Middle frontal gyrus (tissue), 1 donor: Measurements from ENCODE around the gene PINK1.
A peak's percentile ranks its signal among the peaks of the same experiment; 100 is the strongest.
"Not testable (repeated sequence)": the region's sequence is repeated elsewhere in the genome, so short reads cannot be mapped to it uniquely, and the experiment has no call there.

Source experiments
- DNase-seq: peaks from one replicate; pipeline ENCODE4 v3.0.0-alpha.2; 2015; ENCODE audit warnings: low spot score; ENCODE audit errors: extremely low spot score

PINK1 gene

GRCh38 chr1:20633190-20634064 is at the start of gene PINK1:
TSS of gene PINK1 (plus strand) at chr1:20633458. CDS start at chr1:20633549, 91 bp downstream.
- peak; percentile 58 for DNase-seq

- no peak for DNase-seq
These were observed 48.4 kb upstream of the PINK1 start for GRCh38 chr1:20584890-20585289.

GRCh38 chr1:20586953-20587660 is 46.2 kb upstream of the PINK1 start:
- no peak for DNase-seq

GRCh38 chr1:20587661-20588053 is 45.6 kb upstream of the PINK1 start:
- DNase-seq, result no peak

- no peak for DNase-seq
These were observed 44.5 kb upstream of the PINK1 start, which contains the start of gene CDA for GRCh38 chr1:20588634-20589225. TSS of gene CDA (plus strand) at chr1:20589097. CDS start at chr1:20589130, 33 bp downstream.

GRCh38 chr1:20589331-20590278 is 43.7 kb upstream of the PINK1 start:
- DNase-seq, result no peak

GRCh38 chr1:20590306-20590777 is 42.9 kb upstream of the PINK1 start:
- DNase-seq, result no peak

GRCh38 chr1:20593756-20594155 is 39.5 kb upstream of the PINK1 start:
- DNase-seq, result no peak

GRCh38 chr1:20594746-20595145 is 38.5 kb upstream of the PINK1 start:
- DNase-seq, result no peak

GRCh38 chr1:20596106-20596505 is 37.2 kb upstream of the PINK1 start:
- no peak for DNase-seq

- no peak for DNase-seq
These were observed 35.6 kb upstream of the PINK1 start for GRCh38 chr1:20597650-20598049.

GRCh38 chr1:20600156-20600555 is 33.1 kb upstream of the PINK1 start:
- no peak for DNase-seq

GRCh38 chr1:20601129-20601825 is 32.0 kb upstream of the PINK1 start:
- no peak for DNase-seq

GRCh38 chr1:20602851-20603450 is 30.3 kb upstream of the PINK1 start:
- DNase-seq, result no peak

GRCh38 chr1:20603504-20604464 is 29.5 kb upstream of the PINK1 start:
- DNase-seq, result no peak

GRCh38 chr1:20604678-20605077 is 28.6 kb upstream of the PINK1 start:
- DNase-seq, result no peak

GRCh38 chr1:20606801-20607570 is 26.3 kb upstream of the PINK1 start:
- not testable (repeated sequence) for DNase-seq

- DNase-seq, result no peak
These were observed 23.7 kb upstream of the PINK1 start for GRCh38 chr1:20609541-20609940.
